IMR-90 (cell line): ENCODE measurements around the gene KDM6B. TPM values are rescaled to one million over a fixed set of nuclear protein-coding genes. Genes with fewer than 3 reads are reported as not detected.

Experiments used
- ATAC-seq: fragments of 200-7000 bp; cut with Tn5 transposase; 2 replicates; pipeline ENCODE4 v1.9.1; 2020; ENCODE audit warnings: low read depth, mild to moderate bottlenecking, moderate library complexity
- BruUV-seq: library from RNA; stranded (reverse); fragments of 400-500 nt; replicated peaks from 2 replicates; lab custom pipeline; 2021; lab: Mats Ljungman, UMichigan
- CTCF ChIA-PET: fragments of 300-600 bp; formaldehyde crosslinking; extraction: SDS; loops from one replicate; lab custom pipeline; 2021; ENCODE audit warnings: antibody characterized with exemption; lab: Yijun Ruan, JAX
- POLR2A ChIA-PET: fragments of 300-600 bp; sonication (Branson Sonifier 250); formaldehyde crosslinking; loops from one replicate; lab custom pipeline; 2022; ENCODE audit warnings: antibody characterized with exemption; ENCODE audit not compliant: unreplicated experiment; lab: Charles Lee
- DNase-seq: peaks from one replicate; pipeline ENCODE4 v3.0.0; 2013
- H2AFZ ChIP-seq: replicated peaks from 2 replicates; pipeline ENCODE3; 2013; ENCODE audit warnings: low read length, mild to moderate bottlenecking; ENCODE audit not compliant: poor library complexity
- H2AK5ac ChIP-seq: 2 replicates; pipeline ENCODE4 v1.6.1; 2013; ENCODE audit warnings: low read depth, low read length, inconsistent platforms
- H2AK9ac ChIP-seq: replicated peaks from 2 replicates; pipeline ENCODE3; 2013; ENCODE audit warnings: mild to moderate bottlenecking, low read depth, low read length, moderate library complexity; ENCODE audit not compliant: poor library complexity
- H2BK120ac ChIP-seq: 2 replicates; pipeline ENCODE4 v1.6.1; 2013; ENCODE audit warnings: low read depth, low read length, inconsistent platforms
- H2BK15ac ChIP-seq: 3 replicates; pipeline ENCODE4 v1.6.1; 2013; ENCODE audit warnings: low read depth, low read length, inconsistent platforms
- H2BK20ac ChIP-seq: 2 replicates; pipeline ENCODE4 v1.6.1; 2013; ENCODE audit warnings: low read depth, mild to moderate bottlenecking, inconsistent platforms, low read length, moderate library complexity
- H2BK5ac ChIP-seq: 2 replicates; pipeline ENCODE4 v1.6.1; 2013; ENCODE audit warnings: mild to moderate bottlenecking, low read depth, low read length, inconsistent platforms; ENCODE audit not compliant: poor library complexity, severe bottlenecking
- H3K14ac ChIP-seq: replicated peaks from 2 replicates; pipeline ENCODE4 v1.6.1; 2013; ENCODE audit warnings: low read depth, low read length, inconsistent platforms
- H3K18ac ChIP-seq: 2 replicates; pipeline ENCODE4 v1.6.1; 2013; ENCODE audit warnings: low read depth, low read length, control low read depth
- H3K23ac ChIP-seq: 2 replicates; pipeline ENCODE4 v1.6.1; 2013; ENCODE audit warnings: low read depth, low read length, inconsistent platforms
- H3K27ac ChIP-seq: 2 replicates; pipeline ENCODE4 v1.5.1; 2013; ENCODE audit warnings: mild to moderate bottlenecking, control low read depth, low read length; ENCODE audit not compliant: insufficient read depth
- H3K27me3 ChIP-seq: 2 replicates; pipeline ENCODE4 v1.6.1; 2013; ENCODE audit warnings: low read length; ENCODE audit not compliant: control insufficient read depth, insufficient read depth
- H3K36me3 ChIP-seq: 2 replicates; pipeline ENCODE4 v1.6.1; 2013; ENCODE audit warnings: low read length, mixed read lengths; ENCODE audit not compliant: control insufficient read depth, insufficient read depth
- H3K4ac ChIP-seq: 2 replicates; pipeline ENCODE4 v1.6.1; 2013; ENCODE audit warnings: low read depth, low read length, inconsistent platforms
- H3K4me1 ChIP-seq: 2 replicates; pipeline ENCODE4 v1.6.1; 2013; ENCODE audit warnings: low read length, mixed read lengths; ENCODE audit not compliant: control insufficient read depth, insufficient read depth
- H3K4me2 ChIP-seq: 2 replicates; pipeline ENCODE4 v1.6.1; 2013; ENCODE audit warnings: low read depth, mild to moderate bottlenecking, control low read depth, low read length, moderate library complexity
- H3K4me3 ChIP-seq: 2 replicates; pipeline ENCODE4 v1.5.1; 2013; ENCODE audit warnings: low read depth, mild to moderate bottlenecking, control low read depth, low read length, moderate library complexity; ENCODE audit not compliant: insufficient read depth
- H3K56ac ChIP-seq: 2 replicates; pipeline ENCODE4 v1.6.1; 2013; ENCODE audit warnings: low read length, inconsistent platforms; ENCODE audit not compliant: insufficient read depth; ENCODE audit errors: extremely low read depth
- H3K79me1 ChIP-seq, 2 experiments: 2 replicates each; pipeline ENCODE4 v1.6.1; 2013; ENCODE audit warnings: low read length in 2 of 2, inconsistent platforms in 1 of 2, low read depth in 1 of 2
- H3K9ac ChIP-seq: 2 replicates; pipeline ENCODE4 v1.6.1; 2013; ENCODE audit warnings: low read depth, low read length, control low read depth
- H3K9me1 ChIP-seq: 2 replicates; pipeline ENCODE4 v1.6.1; 2013; ENCODE audit warnings: low read length, inconsistent platforms; ENCODE audit not compliant: insufficient read depth
- H3K9me3 ChIP-seq: 2 replicates; pipeline ENCODE4 v1.6.1; 2013; ENCODE audit warnings: low read length; ENCODE audit not compliant: control insufficient read depth, insufficient read depth
- H4K20me1 ChIP-seq: 2 replicates; pipeline ENCODE4 v1.6.1; 2013; ENCODE audit warnings: low read length, inconsistent platforms; ENCODE audit not compliant: insufficient read depth
- H4K5ac ChIP-seq: 2 replicates; pipeline ENCODE4 v1.6.1; 2013; ENCODE audit warnings: mild to moderate bottlenecking, low read depth, low read length, control low read depth
- H4K8ac ChIP-seq, 2 experiments: 2 replicates each; pipeline ENCODE4 v1.6.1; 2013; ENCODE audit warnings: low read depth in 2 of 2, low read length in 2 of 2, control low read depth in 1 of 2, inconsistent platforms in 1 of 2
- H4K91ac ChIP-seq: 2 replicates; pipeline ENCODE4 v1.6.1; 2013; ENCODE audit warnings: low read depth, low read length, inconsistent platforms; ENCODE audit not compliant: insufficient read depth
- CEBPB ChIP-seq: IDR thresholded peaks from 2 replicates; pipeline ENCODE4 v1.6.1; 2012; ENCODE audit warnings: low read depth, low read length, improper control_type of control experiment
- MAFK ChIP-seq: IDR thresholded peaks from 2 replicates; pipeline ENCODE4 v1.6.1; 2012; ENCODE audit warnings: low read depth, low read length, improper control_type of control experiment
- NFE2L2 ChIP-seq: fragments of 150-350 bp; IDR thresholded peaks from 2 replicates; pipeline ENCODE4 v1.6.1; 2016; ENCODE audit warnings: low read depth, mild to moderate bottlenecking, low read length
- POLR2A ChIP-seq: IDR thresholded peaks from 2 replicates; pipeline ENCODE4 v1.6.1; 2012; ENCODE audit warnings: mild to moderate bottlenecking, low read depth, low read length
- WGBS, 2 experiments: methylation state at CpG; one replicate each; pipeline versions ENCODE4 v1.1.5 to v1.1.7; 2013; ENCODE audit warnings: missing lambda C conversion rate in 2 of 2; ENCODE audit not compliant: insufficient read length in 1 of 2; ENCODE audit errors: extremely low coverage in 2 of 2; 5-methylcytosine and 5-hydroxymethylcytosine counted together
- dilution Hi-C: fragments of 300-500 bp; cut with HindIII; formaldehyde crosslinking; loops from one replicate; pipeline ENCODE4 v1.14.3; 2018; ENCODE audit warnings: low sequenced_read_pairs; ENCODE audit not compliant: unreplicated experiment
- in situ Hi-C: fragments of 300-500 bp; cut with MboI; formaldehyde crosslinking; loops from 3 replicates; pipeline ENCODE4 v1.14.3; 2019; ENCODE audit warnings: low sequenced_read_pairs, inconsistent platforms, mixed read lengths
- intact Hi-C: fragments of 100-400 bp; cut with micrococcal nuclease; formaldehyde crosslinking; loops from 2 replicates; pipeline ENCODE4 v1.10.0; 2022
- polyA plus RNA-seq, 3 experiments: library from polyadenylated mRNA; depleted of rRNA; stranded (reverse); fragments of >200 nt; gene quantifications; 2 replicates each; pipeline ENCODE4 v1.2.3, GENCODE V29; 2012; ENCODE audit warnings: low replicate concordance in 1 of 3
- total RNA-seq: library from RNA; depleted of rRNA; stranded (reverse); fragments of >200 nt; gene quantifications from 2 replicates; pipeline ENCODE4 v1.2.3, GENCODE V29; 2012
- TF ChIP-seq, protein P1 (sequence below): fragments of 150-350 bp; IDR thresholded peaks from 2 replicates; pipeline ENCODE4 v1.6.1; 2017; ENCODE audit warnings: mild to moderate bottlenecking, antibody characterized with exemption, low read length, low read depth

Gene KDM6B
- total and polyA plus RNA-seq, 2 of the 4 experiments (the other 2 are of a cell fraction): 0.72 to 3.5 TPM

- Histone ChIP-seq H3K9me1 (no peaks in the 10 kb centered on the region), H3K56ac (no peak overlapping the region), H2BK120ac (no peak overlapping the region), H2AK9ac (no peak overlapping the region), H4K8ac (no peak overlapping the region), H3K27me3 (no peaks in the 10 kb centered on the region), H2BK20ac (no peak overlapping the region), H2BK15ac (no peak overlapping the region), H3K27ac (no peak overlapping the region), H3K18ac (no peak overlapping the region), H3K4me1 (peaks cover 7% of the 10 kb centered on the region), H3K4me2 (no peak overlapping the region), H3K14ac (no peak overlapping the region), H3K23ac (no peak overlapping the region), H3K9ac (no peak overlapping the region), H4K20me1 (peaks cover 42% of the 10 kb centered on the region), H2AK5ac (no peak overlapping the region), H2AFZ (no peak overlapping the region), H3K79me1 (peaks cover 14 to 40% of the 10 kb centered on the region in 2 experiments), H3K9me3 (no peaks in the 10 kb centered on the region), H4K5ac (no peak overlapping the region), H3K36me3 (peaks cover 67% of the 10 kb centered on the region), H4K91ac (no peak overlapping the region), H3K4me3 (no peak overlapping the region), H2BK5ac (no peak overlapping the region), H3K4ac (no peak overlapping the region)
- ATAC-seq: no peak
- intact Hi-C loops: no loop called here
- WGBS, 2 experiments: 86% methylated on average over 6 of the region's 12 CpGs; no CpG with 5 or more reads in 1 of the 2 experiments
- ChIA-PET CTCF (interaction anchor here (1.2 kb wide), 1 partner anchor 11 kb away, joined by 3 read pairs; no protein-coding TSS in a partner anchor), POLR2A (no interaction called here)
- in situ Hi-C loops: no loop called here
- TF ChIP-seq, protein P1, sequence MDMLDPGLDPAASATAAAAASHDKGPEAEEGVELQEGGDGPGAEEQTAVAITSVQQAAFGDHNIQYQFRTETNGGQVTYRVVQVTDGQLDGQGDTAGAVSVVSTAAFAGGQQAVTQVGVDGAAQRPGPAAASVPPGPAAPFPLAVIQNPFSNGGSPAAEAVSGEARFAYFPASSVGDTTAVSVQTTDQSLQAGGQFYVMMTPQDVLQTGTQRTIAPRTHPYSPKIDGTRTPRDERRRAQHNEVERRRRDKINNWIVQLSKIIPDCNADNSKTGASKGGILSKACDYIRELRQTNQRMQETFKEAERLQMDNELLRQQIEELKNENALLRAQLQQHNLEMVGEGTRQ: no peak
- TF ChIP-seq MAFK (no peak), CEBPB (no peak), POLR2A (no peak), NFE2L2 (no peak)
- dilution Hi-C loops: no loop called here
- DNase-seq: no peak
- BruUV-seq: no TSS peak
Measured at GRCh38 chr17:7849751-7850504, 15.9 kb downstream of the KDM6B start.
